ENCODE data around the gene CYP46A1.
A peak's percentile ranks its signal among the peaks of the same experiment; 100 is the strongest.

CYP46A1 gene

GRCh38 chr14:99718031-99718810, 34.1 kb downstream of the CYP46A1 start:
- DNase-seq = peak; percentile 45

GRCh38 chr14:99718811-99719192, 34.7 kb downstream of the CYP46A1 start:
- no peak for DNase-seq

- no peak for DNase-seq
Observed at GRCh38 chr14:99720941-99721791, 37.1 kb downstream of the CYP46A1 start.

GRCh38 chr14:99721792-99722516, 37.9 kb downstream of the CYP46A1 start:
- DNase-seq = no peak

- no peak for DNase-seq
Observed at GRCh38 chr14:99722741-99723140, 38.6 kb downstream of the CYP46A1 start.

GRCh38 chr14:99724196-99724891, 40.2 kb downstream of the CYP46A1 start:
- no peak for DNase-seq

GRCh38 chr14:99724939-99725773, 41.1 kb downstream of the CYP46A1 start:
- DNase-seq = no peak

- DNase-seq = peak; percentile 9
Observed at GRCh38 chr14:99725774-99726537, 41.9 kb downstream of the CYP46A1 start.

GRCh38 chr14:99726538-99727095, 42.5 kb downstream of the CYP46A1 start:
- no peak for DNase-seq

GRCh38 chr14:99727096-99727870, 43.2 kb downstream of the CYP46A1 start:
- no peak for DNase-seq

- DNase-seq = peak; percentile 0
Observed at GRCh38 chr14:99728231-99728920, 44.3 kb downstream of the CYP46A1 start.

GRCh38 chr14:99728981-99729451, 44.9 kb downstream of the CYP46A1 start:
- DNase-seq = peak; percentile 1

- peak; percentile 91 for DNase-seq
Observed at GRCh38 chr14:99729991-99730875, 46.1 kb downstream of the CYP46A1 start.

GRCh38 chr14:99730876-99731546, 46.9 kb downstream of the CYP46A1 start:
- peak; percentile 54 for DNase-seq

- DNase-seq = peak; percentile 33
Observed at GRCh38 chr14:99731547-99732435, 47.7 kb downstream of the CYP46A1 start.
